ENCODE data around the gene C5orf46.

DNA sequence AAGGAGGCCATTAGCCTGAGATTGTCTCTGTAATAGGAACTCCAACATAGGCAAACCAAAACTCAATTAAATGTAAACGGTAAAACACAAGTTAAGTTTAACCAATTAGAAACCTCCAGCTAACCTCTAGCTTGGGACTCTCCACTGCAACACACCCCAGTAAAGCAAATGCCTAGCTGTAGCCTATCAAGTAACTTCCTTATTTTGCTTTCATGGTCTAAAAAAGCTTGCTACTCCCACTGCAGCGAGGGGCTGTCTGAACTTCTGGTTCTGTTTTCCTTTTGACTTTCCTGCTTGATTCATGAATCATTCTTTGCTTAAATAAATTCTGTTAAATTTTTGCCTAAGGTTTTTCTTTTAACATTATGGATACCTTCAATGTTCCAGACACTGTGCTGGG, 24.4 kb upstream of the C5orf46 start:
- TF ChIP-seq, protein P1, sequence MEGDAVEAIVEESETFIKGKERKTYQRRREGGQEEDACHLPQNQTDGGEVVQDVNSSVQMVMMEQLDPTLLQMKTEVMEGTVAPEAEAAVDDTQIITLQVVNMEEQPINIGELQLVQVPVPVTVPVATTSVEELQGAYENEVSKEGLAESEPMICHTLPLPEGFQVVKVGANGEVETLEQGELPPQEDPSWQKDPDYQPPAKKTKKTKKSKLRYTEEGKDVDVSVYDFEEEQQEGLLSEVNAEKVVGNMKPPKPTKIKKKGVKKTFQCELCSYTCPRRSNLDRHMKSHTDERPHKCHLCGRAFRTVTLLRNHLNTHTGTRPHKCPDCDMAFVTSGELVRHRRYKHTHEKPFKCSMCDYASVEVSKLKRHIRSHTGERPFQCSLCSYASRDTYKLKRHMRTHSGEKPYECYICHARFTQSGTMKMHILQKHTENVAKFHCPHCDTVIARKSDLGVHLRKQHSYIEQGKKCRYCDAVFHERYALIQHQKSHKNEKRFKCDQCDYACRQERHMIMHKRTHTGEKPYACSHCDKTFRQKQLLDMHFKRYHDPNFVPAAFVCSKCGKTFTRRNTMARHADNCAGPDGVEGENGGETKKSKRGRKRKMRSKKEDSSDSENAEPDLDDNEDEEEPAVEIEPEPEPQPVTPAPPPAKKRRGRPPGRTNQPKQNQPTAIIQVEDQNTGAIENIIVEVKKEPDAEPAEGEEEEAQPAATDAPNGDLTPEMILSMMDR (IDR thresholded peaks at IDR 0.05; ENCODE audit: low read depth, low read length, poor library complexity, severe bottlenecking) = no peak
- no peak for TF ChIP-seq EZH2phosphoT487 (IDR thresholded peaks at IDR 0.05; ENCODE audit: borderline replicate concordance, low read length)

Data from DOHH2 (cell line).